CD8-positive, alpha-beta memory T cell (primary cell): ENCODE data around the gene ATP9B. TPM values are rescaled to one million over a fixed set of nuclear protein-coding genes. Genes with fewer than 3 reads are reported as not detected.

Source experiments
- CTCF ChIA-PET: fragments of 350-600 bp; sonication (Branson Sonifier 250); formaldehyde crosslinking; loops from one replicate; lab custom pipeline; 2021; ENCODE audit warnings: antibody characterized with exemption; lab: Charles Lee
- POLR2A ChIA-PET: fragments of 350-600 bp; sonication (Branson Sonifier 250); formaldehyde crosslinking; loops from one replicate; lab custom pipeline; 2021; ENCODE audit warnings: antibody characterized with exemption; lab: Charles Lee
- DNase-seq, 5 donors: peaks; one replicate each; pipeline versions ENCODE4 v3.0.0 to v3.0.0-alpha.2; 2020 to 2022; ENCODE audit warnings: mixed read lengths in 1 of 5
- H3K27ac ChIP-seq: one replicate; pipeline ENCODE4 v1.7.0; 2013; ENCODE audit warnings: low read depth, mild to moderate bottlenecking, low read length, moderate library complexity
- H3K27me3 ChIP-seq: 2 replicates; pipeline ENCODE4 v1.7.0; 2013; ENCODE audit warnings: low read length, mild to moderate bottlenecking; ENCODE audit not compliant: insufficient read depth, poor library complexity, severe bottlenecking
- H3K36me3 ChIP-seq: 2 replicates; pipeline ENCODE4 v1.7.0; 2013; ENCODE audit warnings: mild to moderate bottlenecking, low read length, moderate library complexity; ENCODE audit not compliant: insufficient read depth
- H3K4me1 ChIP-seq: 2 replicates; pipeline ENCODE4 v1.7.0; 2013; ENCODE audit warnings: mild to moderate bottlenecking, low read length, moderate library complexity; ENCODE audit not compliant: insufficient read depth
- H3K4me3 ChIP-seq: 2 replicates; pipeline ENCODE4 v1.7.0; 2013; ENCODE audit warnings: mild to moderate bottlenecking, low read length
- H3K9me3 ChIP-seq: 2 replicates; pipeline ENCODE4 v1.7.0; 2013; ENCODE audit warnings: mild to moderate bottlenecking, low read length
- H3K27ac Mint-ChIP-seq, 8 donors: one replicate each; pipeline ENCODE4 v1.8.0; 2020 to 2021; ENCODE audit warnings: mixed read lengths in 8 of 8, mild to moderate bottlenecking in 6 of 8, inconsistent platforms in 3 of 8, moderate library complexity in 3 of 8
- H3K27me3 Mint-ChIP-seq, 2 donors: one replicate each; pipeline ENCODE4 v1.8.0; 2020 to 2021; ENCODE audit warnings: mixed read lengths in 2 of 2, mild to moderate bottlenecking in 1 of 2, moderate library complexity in 1 of 2
- H3K36me3 Mint-ChIP-seq, 3 donors: one replicate each; pipeline ENCODE4 v1.8.0; 2020 to 2021; ENCODE audit warnings: mixed read lengths in 3 of 3, inconsistent platforms in 1 of 3, mild to moderate bottlenecking in 1 of 3
- H3K4me1 Mint-ChIP-seq, 3 donors: one replicate each; pipeline ENCODE4 v1.8.0; 2020 to 2021; ENCODE audit warnings: mixed read lengths in 3 of 3, inconsistent platforms in 1 of 3, mild to moderate bottlenecking in 1 of 3
- H3K4me3 Mint-ChIP-seq, 7 donors: one replicate each; pipeline ENCODE4 v1.8.0; 2020 to 2021; ENCODE audit warnings: mixed read lengths in 7 of 7, mild to moderate bottlenecking in 6 of 7, moderate library complexity in 4 of 7, inconsistent platforms in 2 of 7
- H3K9me3 Mint-ChIP-seq, 5 donors: one replicate each; pipeline ENCODE4 v1.8.0; 2020 to 2022; ENCODE audit warnings: mixed read lengths in 5 of 5, mild to moderate bottlenecking in 3 of 5, moderate library complexity in 2 of 5, inconsistent platforms in 1 of 5
- polyA plus RNA-seq: library from polyadenylated mRNA; unstranded; fragments of 300-500 nt; fragmentation: Illumina TruSeq; gene quantifications from one replicate; pipeline ENCODE4 v1.2.3, GENCODE V29; 2021
- total RNA-seq, 2 experiments: library from RNA; stranded (reverse); gene quantifications; one replicate each; pipeline ENCODE4 v1.2.3, GENCODE V29; 2021

The ATP9B gene
- total and polyA plus RNA-seq, 3 experiments from 2014 or later = 22.0 to 23.4 (median 22.4) TPM

GRCh38 chr18:79379251-79379905 is 310.2 kb downstream of the ATP9B start:
- H3K4me1 Mint-ChIP-seq = peaks cover 9 to 10% (median 9%) of the 10 kb centered on the region in 3 donors
- peak overlapping the region in 1 of 7 donors; percentile 15 for H3K4me3 Mint-ChIP-seq
- peak overlapping the region in 6 of 8 donors; percentile 20 to 76 (median 46) for H3K27ac Mint-ChIP-seq
- no peak for DNase-seq
- H3K36me3 Mint-ChIP-seq = peaks cover 0 to 39% (median 4%) of the 10 kb centered on the region in 3 donors
- H3K9me3 Mint-ChIP-seq = no peaks in the 10 kb centered on the region
- Histone ChIP-seq H3K4me3 (no peak overlapping the region), H3K36me3 (no peaks in the 10 kb centered on the region), H3K4me1 (peaks cover 6% of the 10 kb centered on the region), H3K27ac (no peak overlapping the region), H3K9me3 (no peaks in the 10 kb centered on the region), H3K27me3 (no peaks in the 10 kb centered on the region)
- ChIA-PET POLR2A (no interaction called here), CTCF (interaction anchor here (0.9 to 8.6 kb wide), 18 partner anchors 8 to 275 kb away, joined by 3 to 105 read pairs (median 4); no protein-coding TSS in a partner anchor)
- peaks cover 0 to 2% of the 10 kb centered on the region in 2 donors for H3K27me3 Mint-ChIP-seq

- H3K9me3 Mint-ChIP-seq = no peaks in the 10 kb centered on the region
- Histone ChIP-seq H3K27me3 (no peaks in the 10 kb centered on the region), H3K9me3 (no peaks in the 10 kb centered on the region), H3K27ac (no peak overlapping the region), H3K36me3 (no peaks in the 10 kb centered on the region), H3K4me3 (no peak overlapping the region), H3K4me1 (peaks cover 6% of the 10 kb centered on the region)
- ChIA-PET POLR2A (no interaction called here), CTCF (interaction anchor here (0.9 to 8.6 kb wide), 20 partner anchors 9 to 286 kb away, joined by 3 to 105 read pairs (median 4); no protein-coding TSS in a partner anchor)
- no peak for DNase-seq
- H3K36me3 Mint-ChIP-seq = peaks cover 0 to 32% (median 4%) of the 10 kb centered on the region in 3 donors
- H3K4me3 Mint-ChIP-seq = no peak overlapping the region
- peak overlapping the region in 1 of 8 donors; percentile 42 for H3K27ac Mint-ChIP-seq
- H3K4me1 Mint-ChIP-seq = peaks cover 9 to 10% (median 9%) of the 10 kb centered on the region in 3 donors
- peaks cover 0 to 2% of the 10 kb centered on the region in 2 donors for H3K27me3 Mint-ChIP-seq
Observed at GRCh38 chr18:79379931-79380815, 311.0 kb downstream of the ATP9B start.

- ChIA-PET CTCF (interaction anchor here (0.7 to 8.6 kb wide), 18 partner anchors 10 to 285 kb away, joined by 3 to 105 read pairs (median 4); no protein-coding TSS in a partner anchor), POLR2A (no interaction called here)
- no peaks in the 10 kb centered on the region for H3K9me3 ChIP-seq
- no peaks in the 10 kb centered on the region for H3K9me3 Mint-ChIP-seq
- H3K4me1 ChIP-seq = peaks cover 6% of the 10 kb centered on the region
- no peak overlapping the region for H3K4me3 ChIP-seq
- H3K36me3 Mint-ChIP-seq = peaks cover 0 to 23% (median 2%) of the 10 kb centered on the region in 3 donors
- no peak overlapping the region for H3K4me3 Mint-ChIP-seq
- peak; percentile 51 to 71 (median 55) for DNase-seq
- H3K27me3 Mint-ChIP-seq = peaks cover 0 to 2% of the 10 kb centered on the region in 2 donors
- no peaks in the 10 kb centered on the region for H3K27me3 ChIP-seq
- H3K27ac Mint-ChIP-seq = peak overlapping the region in 1 of 8 donors; percentile 66
- no peaks in the 10 kb centered on the region for H3K36me3 ChIP-seq
- H3K27ac ChIP-seq = no peak overlapping the region
- H3K4me1 Mint-ChIP-seq = peaks cover 9 to 10% (median 9%) of the 10 kb centered on the region in 3 donors
Observed at GRCh38 chr18:79380816-79381806, 311.9 kb downstream of the ATP9B start.

GRCh38 chr18:79381811-79382311 is 312.7 kb downstream of the ATP9B start:
- Histone ChIP-seq H3K4me3 (no peak overlapping the region), H3K27me3 (no peaks in the 10 kb centered on the region), H3K27ac (no peak overlapping the region), H3K9me3 (no peaks in the 10 kb centered on the region), H3K36me3 (no peaks in the 10 kb centered on the region), H3K4me1 (peaks cover 6% of the 10 kb centered on the region)
- Mint-ChIP-seq H3K9me3 (no peaks in the 10 kb centered on the region), H3K4me1 (peaks cover 9 to 10% (median 9%) of the 10 kb centered on the region in 3 donors), H3K27me3 (peaks cover 0 to 2% of the 10 kb centered on the region in 2 donors), H3K27ac (peak overlapping the region in 1 of 8 donors; percentile 66), H3K36me3 (peaks cover 0 to 20% (median 2%) of the 10 kb centered on the region in 3 donors), H3K4me3 (no peak overlapping the region)
- ChIA-PET CTCF (interaction anchor here (0.9 to 8.6 kb wide), 11 partner anchors 10 to 284 kb away, joined by 3 to 105 read pairs (median 6); no protein-coding TSS in a partner anchor), POLR2A (no interaction called here)
- no peak for DNase-seq

- H3K36me3 Mint-ChIP-seq = peaks cover 0 to 11% (median 2%) of the 10 kb centered on the region in 3 donors
- Histone ChIP-seq H3K36me3 (no peaks in the 10 kb centered on the region), H3K27me3 (no peaks in the 10 kb centered on the region), H3K9me3 (no peaks in the 10 kb centered on the region), H3K4me1 (peaks cover 6% of the 10 kb centered on the region), H3K4me3 (no peak overlapping the region), H3K27ac (no peak overlapping the region)
- H3K4me3 Mint-ChIP-seq = no peak overlapping the region
- POLR2A ChIA-PET = no interaction called here
- DNase-seq = no peak
- CTCF ChIA-PET = interaction anchor here (5.2 to 8.6 kb wide), 4 partner anchors 9 to 260 kb away, joined by 31 to 105 read pairs (median 66); no protein-coding TSS in a partner anchor
- H3K4me1 Mint-ChIP-seq = peaks cover 9 to 10% (median 9%) of the 10 kb centered on the region in 3 donors
- no peak overlapping the region for H3K27ac Mint-ChIP-seq
- no peaks in the 10 kb centered on the region for H3K9me3 Mint-ChIP-seq
- peaks cover 0 to 2% of the 10 kb centered on the region in 2 donors for H3K27me3 Mint-ChIP-seq
Observed at GRCh38 chr18:79382681-79383387, 313.6 kb downstream of the ATP9B start.

GRCh38 chr18:79383388-79384056 is 314.3 kb downstream of the ATP9B start:
- no peaks in the 10 kb centered on the region for H3K27me3 ChIP-seq
- no peak overlapping the region for H3K27ac ChIP-seq
- no peak for DNase-seq
- Mint-ChIP-seq H3K4me1 (peaks cover 7 to 12% (median 9%) of the 10 kb centered on the region in 3 donors), H3K27me3 (peaks cover 0 to 2% of the 10 kb centered on the region in 2 donors), H3K27ac (no peak overlapping the region), H3K9me3 (no peaks in the 10 kb centered on the region), H3K4me3 (no peak overlapping the region), H3K36me3 (peaks cover 0 to 4% (median 2%) of the 10 kb centered on the region in 3 donors)
- no peak overlapping the region for H3K4me3 ChIP-seq
- POLR2A ChIA-PET = no interaction called here
- CTCF ChIA-PET = interaction anchor here (5.5 to 7.8 kb wide), 2 partner anchors 8 to 145 kb away, joined by 49 to 105 read pairs; no protein-coding TSS in a partner anchor
- no peaks in the 10 kb centered on the region for H3K9me3 ChIP-seq
- H3K4me1 ChIP-seq = peaks cover 6% of the 10 kb centered on the region
- H3K36me3 ChIP-seq = no peaks in the 10 kb centered on the region
